ENCODE measurements around the gene CACNB4. TPM values are rescaled to one million over a fixed set of nuclear protein-coding genes. Genes with fewer than 3 reads are reported as not detected.

The CACNB4 gene
- total RNA-seq, 2 experiments from 2014 or later, result 0.06 to 0.76 TPM

DNA sequence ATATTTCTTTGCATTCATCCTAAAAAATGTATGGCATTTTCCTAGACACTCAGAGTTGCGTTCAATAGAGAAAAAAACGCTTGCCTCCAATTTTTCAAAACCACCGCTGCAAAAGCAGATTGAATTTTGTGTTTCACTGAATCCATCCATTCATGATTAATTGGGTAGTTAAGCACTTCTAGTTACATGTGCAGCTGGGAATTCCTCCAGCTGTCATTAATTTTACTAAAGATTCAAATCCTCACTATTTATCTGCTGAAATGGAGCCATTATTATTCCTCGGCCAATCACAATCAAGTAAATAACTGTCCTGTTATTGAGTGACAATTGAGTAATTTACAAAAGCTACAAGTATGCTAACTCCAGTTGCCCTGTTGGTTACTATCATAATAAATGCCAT, 194.8 kb downstream of the CACNB4 start:
- no peak overlapping the region for H2AFZ ChIP-seq (ENCODE audit: low read length)
- POLR2A ChIA-PET, result interaction anchor here (1.1 to 1.2 kb wide), 2 partner anchors 9 to 12 kb away, joined by 3 to 4 read pairs; no protein-coding TSS in a partner anchor
- no peaks in the 10 kb centered on the region for H3K36me3 ChIP-seq (ENCODE audit: insufficient read depth, low read length)
- no peaks in the 10 kb centered on the region for H3K9me2 ChIP-seq (ENCODE audit: insufficient read depth, low read length)
- no peaks in the 10 kb centered on the region for H3K4me1 ChIP-seq (ENCODE audit: insufficient read depth, low read length, poor library complexity, severe bottlenecking)
- TF ChIP-seq, protein P1, sequence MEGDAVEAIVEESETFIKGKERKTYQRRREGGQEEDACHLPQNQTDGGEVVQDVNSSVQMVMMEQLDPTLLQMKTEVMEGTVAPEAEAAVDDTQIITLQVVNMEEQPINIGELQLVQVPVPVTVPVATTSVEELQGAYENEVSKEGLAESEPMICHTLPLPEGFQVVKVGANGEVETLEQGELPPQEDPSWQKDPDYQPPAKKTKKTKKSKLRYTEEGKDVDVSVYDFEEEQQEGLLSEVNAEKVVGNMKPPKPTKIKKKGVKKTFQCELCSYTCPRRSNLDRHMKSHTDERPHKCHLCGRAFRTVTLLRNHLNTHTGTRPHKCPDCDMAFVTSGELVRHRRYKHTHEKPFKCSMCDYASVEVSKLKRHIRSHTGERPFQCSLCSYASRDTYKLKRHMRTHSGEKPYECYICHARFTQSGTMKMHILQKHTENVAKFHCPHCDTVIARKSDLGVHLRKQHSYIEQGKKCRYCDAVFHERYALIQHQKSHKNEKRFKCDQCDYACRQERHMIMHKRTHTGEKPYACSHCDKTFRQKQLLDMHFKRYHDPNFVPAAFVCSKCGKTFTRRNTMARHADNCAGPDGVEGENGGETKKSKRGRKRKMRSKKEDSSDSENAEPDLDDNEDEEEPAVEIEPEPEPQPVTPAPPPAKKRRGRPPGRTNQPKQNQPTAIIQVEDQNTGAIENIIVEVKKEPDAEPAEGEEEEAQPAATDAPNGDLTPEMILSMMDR (conservative IDR thresholded peaks at IDR 0.05; ENCODE audit: low read length), result no peak
- TF ChIP-seq EZH2phosphoT487 (IDR thresholded peaks at IDR 0.05; ENCODE audit: borderline replicate concordance, low read depth, low read length), result no peak
- intact Hi-C loops (cut with micrococcal nuclease; ENCODE audit: unreplicated experiment), result no loop called here
- CTCF ChIA-PET (ENCODE audit: unreplicated experiment), result no interaction called here
- BruUV-seq (replicated peaks), result no TSS peak
- no peak overlapping the region for H3K4me3 ChIP-seq (ENCODE audit: low read depth, low read length, poor library complexity, severe bottlenecking)
- DNase-seq (ENCODE audit: low spot score), result no peak
- H3K27ac ChIP-seq (ENCODE audit: low read depth, low read length, poor library complexity, severe bottlenecking), result no peak overlapping the region
- no peaks in the 10 kb centered on the region for H3K79me2 ChIP-seq (ENCODE audit: insufficient read depth, low read depth, low read length)
- no peaks in the 10 kb centered on the region for H4K20me1 ChIP-seq (ENCODE audit: insufficient read depth, low read length)
- no peaks in the 10 kb centered on the region for H3K9me3 ChIP-seq (ENCODE audit: low read length)
- H3K4me2 ChIP-seq (ENCODE audit: low read length), result no peak overlapping the region

DNA sequence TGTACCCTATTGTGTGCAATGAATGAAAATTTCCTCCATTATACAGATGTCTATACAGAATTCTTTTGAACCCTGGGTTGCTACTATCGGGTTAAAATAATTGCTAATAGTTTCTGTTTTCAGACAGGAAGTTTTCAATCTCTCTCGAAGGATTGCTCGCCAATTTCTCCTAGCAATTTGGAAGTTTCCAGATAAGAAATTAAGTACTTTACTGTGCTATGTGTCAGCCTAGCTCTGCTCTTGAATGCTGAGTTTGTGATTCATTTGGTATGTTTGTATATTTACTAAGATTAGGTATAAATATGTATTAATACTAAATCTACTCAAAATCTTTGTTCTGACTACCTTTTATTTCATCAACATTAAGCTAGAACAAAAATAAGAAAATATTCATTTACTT, 196.0 kb downstream of the CACNB4 start:
- POLR2A ChIA-PET, result interaction anchor here (0.6 to 1.4 kb wide), 2 partner anchors 57 to 79 kb away, joined by 3 read pairs; no protein-coding TSS in a partner anchor
- H3K4me3 ChIP-seq (ENCODE audit: low read depth, low read length, poor library complexity, severe bottlenecking), result no peak overlapping the region
- H3K36me3 ChIP-seq (ENCODE audit: insufficient read depth, low read length), result no peaks in the 10 kb centered on the region
- no peak overlapping the region for H3K4me2 ChIP-seq (ENCODE audit: low read length)
- no peaks in the 10 kb centered on the region for H3K9me3 ChIP-seq (ENCODE audit: low read length)
- BruUV-seq (replicated peaks), result no TSS peak
- H4K20me1 ChIP-seq (ENCODE audit: insufficient read depth, low read length), result no peaks in the 10 kb centered on the region
- H2AFZ ChIP-seq (ENCODE audit: low read length), result no peak overlapping the region
- DNase-seq (ENCODE audit: low spot score), result no peak
- intact Hi-C loops (cut with micrococcal nuclease; ENCODE audit: unreplicated experiment), result no loop called here
- no peaks in the 10 kb centered on the region for H3K4me1 ChIP-seq (ENCODE audit: insufficient read depth, low read length, poor library complexity, severe bottlenecking)
- no peaks in the 10 kb centered on the region for H3K9me2 ChIP-seq (ENCODE audit: insufficient read depth, low read length)
- CTCF ChIA-PET (ENCODE audit: unreplicated experiment), result no interaction called here
- no peak for TF ChIP-seq EZH2phosphoT487 (IDR thresholded peaks at IDR 0.05; ENCODE audit: borderline replicate concordance, low read depth, low read length)
- TF ChIP-seq, protein P1 (conservative IDR thresholded peaks at IDR 0.05; ENCODE audit: low read length), result no peak
- H3K27ac ChIP-seq (ENCODE audit: low read depth, low read length, poor library complexity, severe bottlenecking), result no peak overlapping the region
- H3K79me2 ChIP-seq (ENCODE audit: insufficient read depth, low read depth, low read length), result no peaks in the 10 kb centered on the region

DNA sequence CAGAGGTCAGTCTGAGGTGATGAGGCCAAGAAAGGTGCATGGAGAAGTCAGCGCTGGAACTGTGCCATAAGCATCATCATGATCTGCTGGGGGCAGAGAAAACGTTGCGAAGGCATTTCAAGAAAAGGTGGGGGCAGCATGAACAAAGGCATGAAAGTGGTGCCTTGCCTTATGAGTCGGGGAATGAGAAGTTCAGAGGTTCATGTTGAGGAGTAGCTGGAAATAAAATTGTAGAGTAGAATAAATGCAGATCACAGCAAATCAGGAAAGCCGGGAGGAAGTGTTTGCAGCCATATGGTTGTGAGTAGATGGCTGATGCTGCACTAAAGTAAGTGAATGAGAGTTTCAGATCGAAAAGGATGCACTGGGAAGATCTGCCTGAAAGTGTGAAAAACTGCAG, 198.5 kb downstream of the CACNB4 start:
- BruUV-seq (replicated peaks), result no TSS peak
- Histone ChIP-seq H3K4me1 (ENCODE audit: insufficient read depth, low read length, poor library complexity, severe bottlenecking) (no peaks in the 10 kb centered on the region), H3K36me3 (ENCODE audit: insufficient read depth, low read length) (no peaks in the 10 kb centered on the region), H3K9me2 (ENCODE audit: insufficient read depth, low read length) (no peaks in the 10 kb centered on the region), H3K4me3 (ENCODE audit: low read depth, low read length, poor library complexity, severe bottlenecking) (no peak overlapping the region), H3K79me2 (ENCODE audit: insufficient read depth, low read depth, low read length) (no peaks in the 10 kb centered on the region), H4K20me1 (ENCODE audit: insufficient read depth, low read length) (no peaks in the 10 kb centered on the region), H2AFZ (ENCODE audit: low read length) (no peak overlapping the region), H3K9me3 (ENCODE audit: low read length) (no peaks in the 10 kb centered on the region), H3K27ac (ENCODE audit: low read depth, low read length, poor library complexity, severe bottlenecking) (no peak overlapping the region), H3K4me2 (ENCODE audit: low read length) (no peak overlapping the region)
- CTCF ChIA-PET (ENCODE audit: unreplicated experiment), result no interaction called here
- intact Hi-C loops (cut with micrococcal nuclease; ENCODE audit: unreplicated experiment), result no loop called here
- POLR2A ChIA-PET, result no interaction called here
- DNase-seq (ENCODE audit: low spot score), result no peak
- TF ChIP-seq, protein P1 (conservative IDR thresholded peaks at IDR 0.05; ENCODE audit: low read length), result no peak

Data from OCI-LY7 (cell line).